AG04450 (cell line): ENCODE measurements around the gene MAOA. TPM values are rescaled to one million over a fixed set of nuclear protein-coding genes. Genes with fewer than 3 reads are reported as not detected.

Experiments
- CTCF ChIA-PET: fragments of 300-600, 350-600 bp; formaldehyde crosslinking; extraction: SDS; loops from one replicate; lab custom pipeline; 2022; ENCODE audit warnings: antibody characterized with exemption, inconsistent platforms; lab: Charles Lee
- POLR2A ChIA-PET: fragments of 350-600 bp; formaldehyde crosslinking; extraction: SDS; loops from one replicate; lab custom pipeline; 2021; ENCODE audit warnings: antibody characterized with exemption, inconsistent platforms; lab: Yijun Ruan, JAX
- DNase-seq: peaks from one replicate; pipeline ENCODE4 v3.0.0-alpha.2; 2011; ENCODE audit warnings: low read depth, low spot score
- H3K27ac ChIP-seq: one replicate; pipeline ENCODE4 v1.5.1; 2012; ENCODE audit warnings: low read depth, low read length, control low read depth
- H3K27me3 ChIP-seq: one replicate; pipeline ENCODE4 v1.6.0; 2012; ENCODE audit warnings: low read length; ENCODE audit not compliant: control insufficient read depth, insufficient read depth
- H3K4me3 ChIP-seq: 2 replicates; pipeline ENCODE4 v1.5.1; 2011; ENCODE audit warnings: mild to moderate bottlenecking, low read depth, low read length, control low read depth
- H3K9me3 ChIP-seq: 2 replicates; pipeline ENCODE4 v1.5.1; 2012; ENCODE audit warnings: low read length; ENCODE audit not compliant: control insufficient read depth, insufficient read depth
- polyA plus RNA-seq: library from polyadenylated mRNA; depleted of rRNA; stranded (reverse); fragments of >200 nt; gene quantifications from 2 replicates; pipeline ENCODE4 v1.2.3, GENCODE V29; 2011
- TF ChIP-seq, protein P1 (sequence below): IDR thresholded peaks from 2 replicates; pipeline ENCODE4 v1.5.1; 2011; ENCODE audit warnings: low read depth, low read length, control low read depth, inconsistent platforms

The MAOA gene
- polyA plus RNA-seq, 1 experiment, result 0.40 TPM

DNA sequence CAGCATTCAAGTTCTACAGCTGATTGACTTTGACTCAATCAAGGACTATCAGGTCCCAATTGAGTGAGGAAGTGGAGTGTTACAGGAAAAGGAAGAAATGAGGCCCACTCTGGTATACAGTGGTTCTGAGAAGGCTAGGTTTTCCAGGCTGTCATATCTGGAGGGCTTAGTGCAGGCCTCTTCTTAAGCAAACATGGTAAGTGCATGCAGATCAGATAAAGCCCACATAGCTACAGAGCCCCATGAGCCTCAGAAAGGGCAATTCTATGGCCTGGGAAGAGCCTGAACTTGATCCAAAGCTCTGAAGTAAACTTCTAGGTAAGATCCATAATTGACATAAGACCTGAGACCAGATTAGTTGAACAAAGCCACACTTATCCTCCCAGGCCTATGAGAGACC is 29.0 kb upstream of the MAOA start:
- no peak for DNase-seq
- Histone ChIP-seq H3K27me3 (no peaks in the 10 kb centered on the region), H3K9me3 (no peaks in the 10 kb centered on the region), H3K4me3 (no peak overlapping the region), H3K27ac (no peak overlapping the region)
- TF ChIP-seq, protein P1, sequence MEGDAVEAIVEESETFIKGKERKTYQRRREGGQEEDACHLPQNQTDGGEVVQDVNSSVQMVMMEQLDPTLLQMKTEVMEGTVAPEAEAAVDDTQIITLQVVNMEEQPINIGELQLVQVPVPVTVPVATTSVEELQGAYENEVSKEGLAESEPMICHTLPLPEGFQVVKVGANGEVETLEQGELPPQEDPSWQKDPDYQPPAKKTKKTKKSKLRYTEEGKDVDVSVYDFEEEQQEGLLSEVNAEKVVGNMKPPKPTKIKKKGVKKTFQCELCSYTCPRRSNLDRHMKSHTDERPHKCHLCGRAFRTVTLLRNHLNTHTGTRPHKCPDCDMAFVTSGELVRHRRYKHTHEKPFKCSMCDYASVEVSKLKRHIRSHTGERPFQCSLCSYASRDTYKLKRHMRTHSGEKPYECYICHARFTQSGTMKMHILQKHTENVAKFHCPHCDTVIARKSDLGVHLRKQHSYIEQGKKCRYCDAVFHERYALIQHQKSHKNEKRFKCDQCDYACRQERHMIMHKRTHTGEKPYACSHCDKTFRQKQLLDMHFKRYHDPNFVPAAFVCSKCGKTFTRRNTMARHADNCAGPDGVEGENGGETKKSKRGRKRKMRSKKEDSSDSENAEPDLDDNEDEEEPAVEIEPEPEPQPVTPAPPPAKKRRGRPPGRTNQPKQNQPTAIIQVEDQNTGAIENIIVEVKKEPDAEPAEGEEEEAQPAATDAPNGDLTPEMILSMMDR, result no peak
- CTCF ChIA-PET, result no interaction called here
- POLR2A ChIA-PET, result no interaction called here

DNA sequence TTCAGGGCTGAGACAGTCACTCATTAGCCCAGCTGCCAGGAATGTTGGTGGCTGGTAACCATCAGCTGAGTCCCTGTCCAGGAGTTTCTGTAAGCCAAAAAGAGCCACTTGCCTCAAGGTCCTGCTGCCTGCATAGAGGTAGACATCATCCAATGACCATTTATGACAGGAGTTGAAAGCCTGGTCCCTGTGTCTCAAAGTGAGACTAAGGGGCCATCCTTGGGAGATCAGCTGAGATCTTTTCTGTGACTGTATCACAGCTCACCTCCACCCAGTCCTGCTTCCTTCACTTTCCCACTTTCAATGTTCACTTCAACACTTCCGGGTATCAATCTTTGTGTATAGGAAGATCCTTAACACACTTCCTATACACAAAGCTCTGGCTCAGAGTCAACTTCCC is 28.4 kb upstream of the MAOA start:
- H3K4me3 ChIP-seq, result no peak overlapping the region
- no peak overlapping the region for H3K27ac ChIP-seq
- DNase-seq, result no peak
- no peaks in the 10 kb centered on the region for H3K9me3 ChIP-seq
- TF ChIP-seq, protein P1, result no peak
- POLR2A ChIA-PET, result no interaction called here
- CTCF ChIA-PET, result no interaction called here
- H3K27me3 ChIP-seq, result no peaks in the 10 kb centered on the region

DNA sequence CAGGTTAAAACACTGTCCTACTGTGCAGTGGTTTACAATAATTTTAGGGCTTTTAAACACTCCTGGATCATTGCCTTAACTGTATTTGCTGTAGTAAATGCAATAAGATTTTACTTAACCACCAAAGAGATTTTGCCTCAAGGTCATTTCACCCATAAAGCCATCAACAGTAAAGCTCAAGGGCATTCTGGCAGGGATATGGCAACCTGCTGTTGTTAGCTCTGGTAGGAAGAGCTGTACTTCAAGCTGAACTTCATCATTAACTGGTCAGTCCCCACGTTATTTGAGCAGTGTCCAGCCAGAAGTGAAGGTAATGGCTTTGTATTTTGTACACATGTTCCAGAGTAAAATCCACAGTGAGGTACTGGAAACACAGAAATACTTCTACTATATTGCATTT is 26.9 kb upstream of the MAOA start:
- Histone ChIP-seq H3K27ac (no peak overlapping the region), H3K4me3 (no peak overlapping the region), H3K9me3 (no peaks in the 10 kb centered on the region), H3K27me3 (no peaks in the 10 kb centered on the region)
- ChIA-PET POLR2A (no interaction called here), CTCF (no interaction called here)
- TF ChIP-seq, protein P1, result no peak
- DNase-seq, result no peak

DNA sequence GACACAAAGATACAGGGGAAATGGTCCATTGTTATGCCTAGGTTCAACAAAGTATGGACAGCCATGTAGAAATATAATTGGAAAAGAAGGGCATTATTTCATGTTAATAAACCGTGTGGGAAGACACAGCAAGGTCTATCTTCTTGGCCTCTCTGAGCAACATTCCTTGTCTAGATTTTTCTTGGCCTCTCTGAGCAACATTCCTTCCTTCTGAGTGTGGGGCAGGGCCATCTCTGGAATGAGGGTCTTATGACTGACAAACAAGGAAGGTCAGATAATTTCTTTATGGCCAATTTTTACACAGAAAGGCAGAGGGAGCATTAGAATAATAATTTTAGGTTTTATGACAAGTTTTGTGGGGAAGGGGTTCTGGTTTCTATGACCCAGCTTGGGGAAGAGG is 24.3 kb upstream of the MAOA start:
- TF ChIP-seq, protein P1, result no peak
- ChIA-PET POLR2A (no interaction called here), CTCF (no interaction called here)
- Histone ChIP-seq H3K27me3 (no peaks in the 10 kb centered on the region), H3K4me3 (no peak overlapping the region), H3K27ac (no peak overlapping the region), H3K9me3 (no peaks in the 10 kb centered on the region)
- no peak for DNase-seq

DNA sequence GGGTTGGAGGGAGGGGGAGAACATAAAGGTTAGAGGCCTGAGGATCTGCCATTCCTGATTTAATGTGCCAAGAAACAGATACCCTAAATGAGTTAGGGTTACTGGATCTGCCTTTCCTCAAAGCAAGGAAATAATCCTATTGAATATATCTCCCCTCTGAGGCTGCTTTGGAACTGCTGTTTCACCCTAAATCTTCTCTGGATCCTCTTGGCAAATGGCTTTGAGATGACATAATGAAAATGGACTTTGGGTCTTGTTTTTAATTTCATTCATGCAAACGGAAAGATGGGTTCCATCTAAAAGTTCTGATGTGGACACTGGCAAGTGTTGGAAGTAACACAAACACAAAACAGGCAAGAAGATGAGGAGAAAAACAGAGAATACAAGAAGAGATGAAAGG is 23.0 kb upstream of the MAOA start:
- DNase-seq, result no peak
- CTCF ChIA-PET, result no interaction called here
- TF ChIP-seq, protein P1, result no peak
- Histone ChIP-seq H3K9me3 (no peaks in the 10 kb centered on the region), H3K27ac (no peak overlapping the region), H3K4me3 (no peak overlapping the region), H3K27me3 (no peaks in the 10 kb centered on the region)
- POLR2A ChIA-PET, result no interaction called here
